Stimulated activated CD8-positive, alpha-beta memory T cell treated with anti-CD3 and anti-CD28 coated beads, Interleukin-15, amount 100 ng/mL, for 1 hour (primary cell): ENCODE data around the gene DMD.

Source experiments
- DNase-seq: peaks from one replicate; pipeline ENCODE4 v3.0.0-alpha.2; 2020; ENCODE audit warnings: low read depth

Gene DMD

GRCh38 chrX:33032700-33033099 is 178.6 kb downstream of the DMD start:
- DNase-seq, result no peak

GRCh38 chrX:33014949-33015348 is 196.4 kb downstream of the DMD start:
- no peak for DNase-seq

DNA sequence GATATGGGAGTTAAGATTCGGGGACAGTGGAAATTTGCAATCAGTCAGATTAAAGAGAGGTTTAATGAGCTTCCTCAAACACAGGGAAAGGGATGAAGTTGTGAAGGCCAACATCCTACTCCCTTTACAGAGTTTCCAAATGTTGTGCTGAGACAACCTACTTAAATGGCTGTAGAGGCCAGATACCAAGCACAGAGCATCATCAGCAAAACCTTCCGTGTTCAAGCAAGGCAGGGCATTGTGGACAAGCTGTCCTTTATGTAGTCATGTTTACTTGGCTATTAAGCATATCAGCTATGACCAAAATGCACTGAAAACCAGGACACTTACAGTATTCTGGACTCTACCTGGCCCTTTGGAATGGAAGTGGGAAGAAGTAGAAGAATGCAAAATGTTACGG is 197.3 kb downstream of the DMD start:
- no peak for DNase-seq

DNA sequence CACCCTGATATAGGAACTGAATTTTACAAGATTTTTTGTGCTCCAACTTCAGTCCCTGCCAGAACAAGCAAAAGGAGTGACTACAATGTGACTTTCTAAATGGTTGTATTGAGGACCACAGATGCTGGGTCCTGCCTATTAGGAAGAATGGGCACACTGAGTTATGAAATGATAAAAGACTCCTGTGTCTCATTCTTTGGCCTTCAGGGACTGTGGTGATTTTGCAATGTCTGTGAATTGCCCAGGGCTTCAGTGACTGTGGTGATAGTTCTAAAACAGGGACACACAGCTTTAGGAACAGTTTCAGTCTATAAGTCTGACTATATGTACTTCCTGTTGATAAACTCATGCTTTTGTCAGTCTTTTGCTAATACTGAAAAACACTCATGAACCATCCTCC is 210.2 kb downstream of the DMD start:
- DNase-seq, result no peak

GRCh38 chrX:32998776-32999175 is 212.6 kb downstream of the DMD start:
- no peak for DNase-seq

GRCh38 chrX:32995427-32995826 is 215.9 kb downstream of the DMD start:
- DNase-seq, result no peak

- DNase-seq, result no peak
Measured at GRCh38 chrX:32987142-32987541, 224.2 kb downstream of the DMD start.

- no peak for DNase-seq
Measured at GRCh38 chrX:32985544-32985943, 225.8 kb downstream of the DMD start.

- DNase-seq, result no peak
Measured at GRCh38 chrX:32966821-32967355, 244.5 kb downstream of the DMD start.

- DNase-seq, result no peak
Measured at GRCh38 chrX:32954125-32954524, 257.2 kb downstream of the DMD start.

GRCh38 chrX:32948130-32948529 is 263.2 kb downstream of the DMD start:
- DNase-seq, result no peak

DNA sequence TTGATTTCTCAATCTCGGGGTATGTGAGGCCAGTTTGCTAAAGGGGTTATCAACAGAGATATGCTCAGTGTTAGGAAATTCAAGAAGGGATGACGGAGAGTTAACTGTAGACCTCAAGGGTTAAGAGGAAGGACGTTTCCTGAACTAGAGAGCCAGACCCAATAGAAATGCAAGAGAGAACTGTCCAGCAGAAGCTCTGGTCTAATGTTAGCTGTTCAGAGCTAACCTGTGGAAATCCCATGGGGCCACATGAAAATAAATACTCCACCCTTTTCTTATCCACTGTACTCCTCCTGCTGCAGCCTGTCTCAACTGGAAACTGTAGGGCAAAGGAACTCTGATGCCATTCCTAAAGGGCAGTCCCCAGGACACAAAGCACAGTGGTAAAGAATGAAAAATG is 274.3 kb downstream of the DMD start:
- DNase-seq, result no peak

GRCh38 chrX:32933548-32933947 is 277.8 kb downstream of the DMD start:
- no peak for DNase-seq

DNA sequence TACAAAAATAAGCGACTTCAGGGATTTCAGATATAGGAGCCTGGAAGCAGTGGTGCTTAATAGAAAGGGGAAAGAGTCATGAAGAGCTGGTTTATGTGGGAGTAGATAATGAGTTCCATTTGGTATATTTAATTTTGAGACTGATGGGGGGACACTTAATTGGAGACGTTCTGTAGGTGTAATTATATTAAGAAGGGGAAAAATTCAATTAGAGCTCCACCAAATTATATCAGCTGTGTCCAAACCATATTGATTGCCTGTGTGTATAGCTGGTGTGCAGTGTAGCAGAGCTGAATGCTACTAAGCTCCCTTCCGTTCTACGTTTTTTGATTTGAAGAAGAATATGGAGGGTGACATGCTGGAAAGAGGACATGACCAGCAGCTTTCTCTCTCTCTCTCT is 282.3 kb downstream of the DMD start:
- DNase-seq, result no peak

DNA sequence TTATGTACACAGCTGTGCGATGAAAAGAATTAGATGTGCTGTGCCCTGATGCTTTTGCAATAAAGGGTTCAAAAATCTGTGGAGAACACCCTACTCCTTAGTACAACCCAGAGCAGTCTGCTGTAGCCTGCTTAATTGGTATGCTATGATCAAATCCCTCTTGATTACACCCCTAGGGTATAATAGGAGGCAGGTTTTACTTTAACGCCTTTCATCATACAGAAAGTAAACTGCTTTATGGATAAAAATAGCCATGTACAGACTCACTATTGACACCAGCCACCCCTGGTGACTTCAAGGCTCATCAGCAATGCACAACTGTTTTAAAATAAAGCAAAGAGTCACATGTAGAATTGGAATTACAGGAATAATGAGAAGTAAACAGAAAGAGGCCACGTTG is 315.3 kb downstream of the DMD start:
- no peak for DNase-seq

DNA sequence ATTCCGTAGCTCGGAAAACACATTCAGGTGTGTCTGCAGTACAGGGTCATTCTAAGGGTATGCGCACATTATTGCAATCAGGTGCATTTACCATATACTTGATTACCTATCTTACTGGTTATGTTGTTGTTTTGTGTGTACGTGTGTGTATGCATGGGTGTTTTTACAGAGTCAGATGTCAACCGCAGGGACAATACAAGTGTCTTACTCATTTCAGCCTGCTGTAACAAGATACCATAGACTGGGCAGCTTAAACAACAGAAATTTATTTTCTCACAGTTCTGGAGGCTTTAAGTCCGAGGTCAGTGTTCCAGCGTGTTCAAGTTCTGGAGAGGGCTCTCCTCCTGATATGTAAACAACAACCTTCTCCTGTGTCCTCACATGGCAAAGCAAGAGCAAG is 316.7 kb downstream of the DMD start:
- no peak for DNase-seq

DNA sequence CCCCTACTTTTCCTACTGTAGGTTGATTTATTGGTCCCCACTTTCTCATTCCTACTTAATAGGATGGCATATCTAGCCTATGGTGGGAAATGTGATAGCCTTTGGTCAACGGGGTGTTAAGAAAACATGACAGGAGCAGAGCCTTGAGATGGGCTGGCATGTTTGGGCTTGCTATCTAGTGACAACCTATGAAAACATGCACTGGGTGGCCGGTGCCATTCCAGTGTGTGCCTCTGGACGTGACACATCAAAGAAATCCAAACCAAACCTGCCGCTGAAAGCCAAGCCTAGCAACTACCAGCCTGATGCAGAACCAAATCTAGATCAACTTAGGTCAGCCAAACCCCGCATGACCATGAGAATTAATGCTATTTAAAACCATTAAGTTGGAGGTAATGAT is 317.6 kb downstream of the DMD start:
- DNase-seq, result no peak

- no peak for DNase-seq
Measured at GRCh38 chrX:32877592-32877991, 333.8 kb downstream of the DMD start.

DNA sequence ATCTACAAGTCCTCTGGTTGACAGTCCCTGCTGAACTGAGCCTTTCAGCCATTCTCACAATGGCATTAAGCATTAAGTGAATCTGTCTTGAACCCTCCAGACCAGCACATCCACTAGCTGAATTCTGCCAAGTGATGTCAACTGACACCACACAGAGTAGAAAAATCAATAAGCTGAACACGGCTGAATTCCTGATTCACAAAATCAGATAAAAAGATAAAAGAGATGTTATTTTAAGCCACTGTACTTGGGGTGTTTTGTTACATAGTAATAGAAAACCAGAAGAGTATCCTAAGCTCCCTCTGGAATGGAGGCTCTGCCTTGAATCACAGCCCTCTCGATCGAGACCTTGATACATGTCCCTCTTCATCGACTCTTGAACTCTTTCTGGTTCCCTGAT is 336.5 kb downstream of the DMD start:
- no peak for DNase-seq

DNA sequence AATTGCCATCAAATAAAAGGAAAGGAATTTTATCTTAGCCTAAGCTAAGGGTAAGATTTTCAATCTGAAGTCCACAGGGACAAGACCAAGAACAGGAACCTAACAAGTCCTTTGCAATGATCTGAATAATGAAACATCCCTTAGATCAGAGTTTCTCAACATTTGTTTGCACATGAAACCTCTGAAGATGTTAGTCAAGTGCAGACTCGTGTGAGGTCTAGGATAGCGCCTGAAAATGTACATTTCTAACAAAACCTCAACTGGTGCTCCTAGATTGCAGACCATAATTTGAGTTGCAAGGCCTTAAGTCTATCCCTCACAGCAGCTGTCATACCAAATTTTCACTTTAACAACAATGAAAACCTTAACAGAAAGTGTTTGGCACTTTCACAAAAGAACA is 337.6 kb downstream of the DMD start:
- no peak for DNase-seq

- DNase-seq, result no peak
Measured at GRCh38 chrX:32871636-32872035, 339.7 kb downstream of the DMD start.

DNA sequence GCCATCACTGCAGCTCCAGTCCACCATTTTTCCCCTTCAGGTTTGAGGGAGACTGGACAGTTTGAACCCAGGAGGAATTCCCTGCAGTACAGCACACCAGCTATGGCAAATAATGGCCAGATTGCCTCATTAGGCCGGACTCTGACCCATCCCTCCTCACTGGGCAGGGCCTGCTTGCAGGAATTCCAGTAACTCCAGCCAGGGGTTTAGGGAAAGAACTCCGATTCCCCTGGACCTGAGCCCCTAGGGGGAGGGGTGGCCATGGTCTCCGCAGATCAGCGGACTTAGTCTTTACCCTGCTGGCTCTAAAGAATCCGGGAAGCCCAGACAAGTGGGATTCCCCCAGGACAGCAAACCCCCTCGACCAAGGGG is 342.8 kb downstream of the DMD start:
- no peak for DNase-seq

DNA sequence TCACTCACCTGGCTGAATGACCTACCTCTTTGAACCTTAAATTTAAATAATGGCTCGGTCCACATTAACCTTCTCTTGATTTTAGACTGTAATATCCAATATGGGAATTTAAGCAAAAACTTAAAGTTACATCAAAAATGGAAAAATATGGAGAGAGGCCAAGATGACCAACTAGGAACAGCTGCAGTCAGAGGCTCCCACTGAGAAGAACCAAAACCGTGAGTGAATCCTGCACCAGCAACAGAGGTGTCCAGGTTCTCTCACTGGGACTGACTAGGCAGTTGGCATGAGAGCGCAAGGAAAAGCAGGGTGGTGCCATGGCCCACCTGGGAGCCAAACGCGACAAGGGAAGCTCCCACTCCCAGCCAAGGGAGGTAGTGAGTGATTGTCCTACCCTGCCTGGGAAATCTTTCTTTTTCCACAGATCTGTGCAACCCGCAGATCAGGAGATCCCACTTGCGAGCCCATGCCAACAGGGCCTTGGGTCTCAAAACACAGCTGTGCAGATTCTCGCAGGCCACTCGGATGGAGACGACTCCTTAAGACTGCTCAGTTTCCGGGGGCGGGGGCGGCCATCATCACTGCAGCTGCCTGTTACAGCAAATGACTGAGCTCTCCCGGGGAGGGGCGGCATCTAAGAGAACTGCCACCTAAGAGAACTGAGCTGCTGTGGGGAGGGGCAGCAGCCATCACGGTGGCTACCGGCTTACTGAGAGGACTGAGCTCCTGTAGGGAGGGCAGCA is 343.4 kb downstream of the DMD start:
- no peak for DNase-seq

- no peak for DNase-seq
Measured at GRCh38 chrX:32852203-32852602, 359.1 kb downstream of the DMD start.
